H9 (cell line): ENCODE results near the gene PWWP2B. TPM values are rescaled to one million over a fixed set of nuclear protein-coding genes. Genes with fewer than 3 reads are reported as not detected.
A peak's percentile ranks its signal among the peaks of the same experiment; 100 is the strongest.

Source experiments
- DNase-seq: peaks from one replicate; pipeline ENCODE4 v3.0.0-alpha.2; 2017
- H2AFZ ChIP-seq: one replicate; pipeline ENCODE4 v1.6.1; 2013; ENCODE audit warnings: mild to moderate bottlenecking, low read length, control low read depth, moderate library complexity
- H2AK5ac ChIP-seq: 2 replicates; pipeline ENCODE4 v1.6.1; 2013; ENCODE audit warnings: low read length, control low read depth, mixed read lengths; ENCODE audit not compliant: insufficient read length
- H2BK120ac ChIP-seq: one replicate; pipeline ENCODE4 v1.6.1; 2013; ENCODE audit warnings: low read depth, mild to moderate bottlenecking, low read length, control low read depth, inconsistent platforms; ENCODE audit not compliant: poor library complexity, severe bottlenecking
- H2BK12ac ChIP-seq: 2 replicates; pipeline ENCODE4 v1.6.1; 2013; ENCODE audit warnings: low read length, control low read depth, mixed read lengths, low read depth; ENCODE audit not compliant: insufficient read length
- H2BK15ac ChIP-seq: 2 replicates; pipeline ENCODE4 v1.6.1; 2013; ENCODE audit warnings: low read depth, low read length, control low read depth
- H2BK20ac ChIP-seq: one replicate; pipeline ENCODE4 v1.6.1; 2013; ENCODE audit warnings: low read depth, mild to moderate bottlenecking, low read length, control low read depth, inconsistent platforms; ENCODE audit not compliant: poor library complexity, severe bottlenecking
- H2BK5ac ChIP-seq: 2 replicates; pipeline ENCODE4 v1.6.1; 2013; ENCODE audit warnings: low read length, control low read depth, mixed read lengths; ENCODE audit not compliant: insufficient read length
- H3K14ac ChIP-seq: 2 replicates; pipeline ENCODE4 v1.6.1; 2013; ENCODE audit warnings: low read length, control low read depth; ENCODE audit not compliant: insufficient read depth
- H3K18ac ChIP-seq: 2 replicates; pipeline ENCODE4 v1.6.1; 2013; ENCODE audit warnings: low read depth, mild to moderate bottlenecking, mixed read lengths, low read length, control low read depth; ENCODE audit not compliant: insufficient read length
- H3K23ac ChIP-seq: 2 replicates; pipeline ENCODE4 v1.6.1; 2013; ENCODE audit warnings: low read length, control low read depth, mixed read lengths, low read depth; ENCODE audit not compliant: insufficient read length
- H3K23me2 ChIP-seq: 2 replicates; pipeline ENCODE4 v1.6.1; 2013; ENCODE audit warnings: low read depth, mild to moderate bottlenecking, mixed read lengths, low read length, control low read depth; ENCODE audit not compliant: insufficient read length, poor library complexity, severe bottlenecking
- H3K27ac ChIP-seq: 2 replicates; pipeline ENCODE4 v1.5.1; 2013; ENCODE audit warnings: low read length, control low read depth, mixed read lengths, low read depth; ENCODE audit not compliant: insufficient read length
- H3K27me3 ChIP-seq: 2 replicates; pipeline ENCODE4 v1.6.1; 2013; ENCODE audit warnings: low read length, control low read depth, inconsistent platforms; ENCODE audit not compliant: insufficient read depth
- H3K4ac ChIP-seq: 2 replicates; pipeline ENCODE4 v1.6.1; 2013; ENCODE audit warnings: low read depth, mild to moderate bottlenecking, control low read depth, inconsistent platforms, low read length, moderate library complexity
- H3K4me1 ChIP-seq: 2 replicates; pipeline ENCODE4 v1.6.1; 2013; ENCODE audit warnings: low read length, control low read depth, inconsistent platforms; ENCODE audit not compliant: insufficient read depth
- H3K4me2 ChIP-seq: 2 replicates; pipeline ENCODE4 v1.6.1; 2013; ENCODE audit warnings: low read length, control low read depth, mixed read lengths; ENCODE audit not compliant: insufficient read length, insufficient read depth
- H3K56ac ChIP-seq: 2 replicates; pipeline ENCODE4 v1.6.1; 2013; ENCODE audit warnings: low read depth, mild to moderate bottlenecking, mixed read lengths, low read length, control low read depth; ENCODE audit not compliant: insufficient read length
- H3K79me1 ChIP-seq: 2 replicates; pipeline ENCODE4 v1.6.1; 2013; ENCODE audit warnings: low read depth, mild to moderate bottlenecking, moderate library complexity, low read length, control low read depth, inconsistent platforms; ENCODE audit not compliant: insufficient read depth, poor library complexity, severe bottlenecking
- H3K79me2 ChIP-seq: 2 replicates; pipeline ENCODE4 v1.6.1; 2013; ENCODE audit warnings: low read length, control low read depth, inconsistent platforms; ENCODE audit not compliant: insufficient read depth
- H3K9ac ChIP-seq: 2 replicates; pipeline ENCODE4 v1.6.1; 2013; ENCODE audit warnings: low read length, control low read depth, mixed read lengths; ENCODE audit not compliant: insufficient read length; ENCODE audit errors: extremely low read depth
- H3K9me3 ChIP-seq: one replicate; pipeline ENCODE4 v1.6.1; 2013; ENCODE audit warnings: low read depth, low read length, inconsistent platforms; ENCODE audit not compliant: control insufficient read depth
- H3T11ph ChIP-seq: one replicate; pipeline ENCODE4 v1.6.1; 2013; ENCODE audit warnings: mild to moderate bottlenecking, low read length, control low read depth, inconsistent platforms
- H4K20me1 ChIP-seq: one replicate; pipeline ENCODE4 v1.6.1; 2013; ENCODE audit not compliant: control insufficient read depth, insufficient read length, insufficient read depth
- H4K5ac ChIP-seq: 2 replicates; pipeline ENCODE4 v1.6.1; 2013; ENCODE audit warnings: low read depth, mild to moderate bottlenecking, mixed read lengths, low read length, control low read depth; ENCODE audit not compliant: insufficient read length
- H4K8ac ChIP-seq: replicated peaks from 2 replicates; pipeline ENCODE4 v1.6.1; 2013; ENCODE audit warnings: low read length, control low read depth, mixed read lengths, low read depth; ENCODE audit not compliant: insufficient read length
- H4K91ac ChIP-seq: 2 replicates; pipeline ENCODE4 v1.6.1; 2013; ENCODE audit warnings: low read depth, mild to moderate bottlenecking, moderate library complexity, mixed read lengths, low read length, control low read depth; ENCODE audit not compliant: insufficient read length
- H3K27ac Mint-ChIP-seq, 3 experiments: 2 replicates in 2 of 3; 3 replicates in 1 of 3; pipeline ENCODE4 v1.8.0; 2020 to 2021; ENCODE audit warnings: mixed read lengths in 3 of 3, mild to moderate bottlenecking in 1 of 3, moderate library complexity in 1 of 3
- H3K27me3 Mint-ChIP-seq: 2 replicates; pipeline ENCODE4 v1.8.0; 2021; ENCODE audit warnings: low read depth, mild to moderate bottlenecking, moderate library complexity, mixed read lengths
- H3K36me3 Mint-ChIP-seq, 3 experiments: 2 replicates in 2 of 3; 3 replicates in 1 of 3; pipeline ENCODE4 v1.8.0; 2020 to 2021; ENCODE audit warnings: low read depth in 3 of 3, mixed read lengths in 3 of 3; ENCODE audit not compliant: insufficient read depth in 1 of 3
- H3K4me1 Mint-ChIP-seq, 2 experiments: 2 replicates each; pipeline ENCODE4 v1.8.0; 2020; ENCODE audit warnings: mixed read lengths in 2 of 2
- H3K4me3 Mint-ChIP-seq, 2 experiments: 2 replicates in 1 of 2; 3 replicates in 1 of 2; pipeline ENCODE4 v1.8.0; 2020 to 2021; ENCODE audit warnings: mild to moderate bottlenecking in 2 of 2, mixed read lengths in 2 of 2, moderate library complexity in 1 of 2
- H3K9me3 Mint-ChIP-seq, 2 experiments: 2 replicates in 1 of 2; 3 replicates in 1 of 2; pipeline ENCODE4 v1.8.0; 2020; ENCODE audit warnings: mild to moderate bottlenecking in 2 of 2, mixed read lengths in 2 of 2, moderate library complexity in 1 of 2
- WGBS: extraction: QIAGEN DNeasy Blood & Tissue Kit; methylation state at CpG from one replicate; pipeline ENCODE4 v1.1.7; 2013; ENCODE audit warnings: missing lambda C conversion rate, low lambda C conversion rate, mixed read lengths; ENCODE audit not compliant: insufficient read length; ENCODE audit errors: extremely low coverage; 5-methylcytosine and 5-hydroxymethylcytosine counted together
- total RNA-seq: library from RNA; stranded (reverse); gene quantifications from 2 replicates; pipeline ENCODE4 v1.2.1, GENCODE V29; 2021
- TF ChIP-seq, protein P1 (sequence below): fragments of 200-600 bp; sonication (generic); conservative IDR thresholded peaks from 3 replicates; pipeline ENCODE4 v1.8.0; 2021; ENCODE audit warnings: antibody characterized with exemption, mild to moderate bottlenecking

The PWWP2B gene
- total RNA-seq, 1 experiment from 2014 or later = 10.0 TPM

DNA sequence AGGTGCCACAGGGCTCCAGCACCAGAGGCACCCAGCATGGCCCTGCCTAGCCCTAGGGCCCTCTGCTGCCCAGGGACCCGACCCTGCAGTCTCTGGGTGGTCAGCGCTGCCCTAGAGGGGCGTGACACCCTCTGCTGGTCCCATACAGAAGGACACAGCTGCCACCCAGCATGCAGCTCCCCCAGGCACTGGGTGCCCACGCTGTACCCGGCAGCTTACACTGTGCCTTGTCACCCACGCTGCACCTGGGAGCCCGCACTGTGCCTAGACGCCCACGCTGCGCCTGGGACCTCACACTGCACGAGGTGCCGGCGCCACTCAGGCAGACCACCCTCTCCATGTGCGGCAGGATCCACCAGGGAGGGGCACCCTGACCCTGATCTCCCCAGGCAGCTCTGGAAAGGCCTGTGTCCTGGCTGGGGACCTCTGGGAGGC, 55.2 kb downstream of the PWWP2B start:
- Histone ChIP-seq H3K18ac (no peak overlapping the region), H3K23me2 (peaks cover 2% of the 10 kb centered on the region), H3K9me3 (no peaks in the 10 kb centered on the region), H2BK20ac (no peak overlapping the region), H3K27me3 (no peaks in the 10 kb centered on the region), H4K5ac (no peak overlapping the region), H4K91ac (no peak overlapping the region), H3K23ac (no peak overlapping the region), H3K79me2 (no peaks in the 10 kb centered on the region), H2BK15ac (no peak overlapping the region), H2AK5ac (no peak overlapping the region), H2BK120ac (no peak overlapping the region), H2BK5ac (no peak overlapping the region), H3K9ac (no peak overlapping the region), H3K14ac (no peak overlapping the region; the same call in 1 of the 2 replicates), H2AFZ (no peak overlapping the region), H3K4ac (no peak overlapping the region), H4K20me1 (no peaks in the 10 kb centered on the region), H3T11ph (no peak overlapping the region), H3K4me2 (no peak overlapping the region), H3K4me1 (0 out of 2 replicates have a peak, but pooled peaks cover 4% of the 10 kb centered on the region), H3K56ac (no peak overlapping the region), H3K79me1 (no peaks in the 10 kb centered on the region), H3K27ac (no peak overlapping the region), H2BK12ac (no peak overlapping the region), H4K8ac (no peak overlapping the region)
- Mint-ChIP-seq H3K4me1 (peaks cover 11 to 28% of the 10 kb centered on the region in 2 experiments), H3K9me3 (no peaks in the 10 kb centered on the region), H3K4me3 (no peak overlapping the region), H3K27ac (no peak overlapping the region), H3K27me3 (peaks cover 12% of the 10 kb centered on the region), H3K36me3 (no peaks in the 10 kb centered on the region)
- no CpG with 5 or more reads among the region's 14 CpGs for WGBS
- TF ChIP-seq, protein P1, sequence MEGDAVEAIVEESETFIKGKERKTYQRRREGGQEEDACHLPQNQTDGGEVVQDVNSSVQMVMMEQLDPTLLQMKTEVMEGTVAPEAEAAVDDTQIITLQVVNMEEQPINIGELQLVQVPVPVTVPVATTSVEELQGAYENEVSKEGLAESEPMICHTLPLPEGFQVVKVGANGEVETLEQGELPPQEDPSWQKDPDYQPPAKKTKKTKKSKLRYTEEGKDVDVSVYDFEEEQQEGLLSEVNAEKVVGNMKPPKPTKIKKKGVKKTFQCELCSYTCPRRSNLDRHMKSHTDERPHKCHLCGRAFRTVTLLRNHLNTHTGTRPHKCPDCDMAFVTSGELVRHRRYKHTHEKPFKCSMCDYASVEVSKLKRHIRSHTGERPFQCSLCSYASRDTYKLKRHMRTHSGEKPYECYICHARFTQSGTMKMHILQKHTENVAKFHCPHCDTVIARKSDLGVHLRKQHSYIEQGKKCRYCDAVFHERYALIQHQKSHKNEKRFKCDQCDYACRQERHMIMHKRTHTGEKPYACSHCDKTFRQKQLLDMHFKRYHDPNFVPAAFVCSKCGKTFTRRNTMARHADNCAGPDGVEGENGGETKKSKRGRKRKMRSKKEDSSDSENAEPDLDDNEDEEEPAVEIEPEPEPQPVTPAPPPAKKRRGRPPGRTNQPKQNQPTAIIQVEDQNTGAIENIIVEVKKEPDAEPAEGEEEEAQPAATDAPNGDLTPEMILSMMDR = peak; percentile 42
- DNase-seq = no peak
